KOPT-K1 (cell line): ENCODE results near the gene PDIA3.

ENCODE experiments used
- H3K27ac ChIP-seq: fragments of 200-600 bp; sonication (generic); 2 replicates; pipeline ENCODE4 v1.5.1; 2016; ENCODE audit warnings: antibody characterized with exemption, mild to moderate bottlenecking, low read depth, low read length; ENCODE audit not compliant: poor library complexity, severe bottlenecking
- H3K36me3 ChIP-seq: fragments of 200-600 bp; sonication (generic); 2 replicates; pipeline ENCODE4 v1.5.1; 2017; ENCODE audit warnings: antibody characterized with exemption, mild to moderate bottlenecking, low read length, moderate library complexity; ENCODE audit not compliant: insufficient read depth
- H3K9me3 ChIP-seq: fragments of 200-600 bp; sonication (generic); 2 replicates; pipeline ENCODE4 v1.5.1; 2017; ENCODE audit warnings: antibody characterized with exemption, low read length, mild to moderate bottlenecking; ENCODE audit not compliant: insufficient read depth, poor library complexity, severe bottlenecking

The PDIA3 gene

GRCh38 chr15:43769584-43770228 is 23.5 kb downstream of the PDIA3 start:
- no peak overlapping the region for H3K27ac ChIP-seq
- peaks cover 94% of the 10 kb centered on the region for H3K36me3 ChIP-seq
- H3K9me3 ChIP-seq = no peaks in the 10 kb centered on the region

GRCh38 chr15:43771816-43772215 is 25.6 kb downstream of the PDIA3 start:
- H3K27ac ChIP-seq = no peak overlapping the region
- peaks cover 73% of the 10 kb centered on the region for H3K36me3 ChIP-seq
- H3K9me3 ChIP-seq = no peaks in the 10 kb centered on the region

- H3K36me3 ChIP-seq = peaks cover 65% of the 10 kb centered on the region
- H3K9me3 ChIP-seq = no peaks in the 10 kb centered on the region
- H3K27ac ChIP-seq = no peak overlapping the region
Measured at GRCh38 chr15:43772624-43773023, 26.4 kb downstream of the PDIA3 start.

- Histone ChIP-seq H3K9me3 (no peaks in the 10 kb centered on the region), H3K27ac (no peak overlapping the region), H3K36me3 (peaks cover 51% of the 10 kb centered on the region)
Measured at GRCh38 chr15:43774062-43774461, 27.8 kb downstream of the PDIA3 start.

GRCh38 chr15:43775411-43775965 is 29.2 kb downstream of the PDIA3 start:
- Histone ChIP-seq H3K36me3 (peaks cover 36% of the 10 kb centered on the region), H3K9me3 (no peaks in the 10 kb centered on the region), H3K27ac (no peak overlapping the region)

GRCh38 chr15:43776101-43776717 is 30.0 kb downstream of the PDIA3 start:
- peaks cover 29% of the 10 kb centered on the region for H3K36me3 ChIP-seq
- peak overlapping the region; percentile 80 for H3K27ac ChIP-seq
- no peaks in the 10 kb centered on the region for H3K9me3 ChIP-seq

- H3K36me3 ChIP-seq = peaks cover 23% of the 10 kb centered on the region
- peak within 1 kb of the TSS; percentile 80 for H3K27ac ChIP-seq
- no peaks in the 10 kb centered on the region for H3K9me3 ChIP-seq
Measured at GRCh38 chr15:43776718-43777266, 30.6 kb downstream of the PDIA3 start, which contains the start of gene ELL3. Gene ELL3, minus strand, starts transcription at chr15:43776966. Its CDS starts 65 bp downstream, at chr15:43776901.

GRCh38 chr15:43777267-43777914 is 31.2 kb downstream of the PDIA3 start:
- Histone ChIP-seq H3K27ac (peak overlapping the region; percentile 80), H3K9me3 (no peaks in the 10 kb centered on the region), H3K36me3 (peaks cover 17% of the 10 kb centered on the region)

- Histone ChIP-seq H3K27ac (no peak overlapping the region), H3K36me3 (peaks cover 1% of the 10 kb centered on the region; the same call in 1 of the 2 replicates), H3K9me3 (no peaks in the 10 kb centered on the region)
Measured at GRCh38 chr15:43779016-43779415, 32.8 kb downstream of the PDIA3 start.

- Histone ChIP-seq H3K36me3 (peaks cover 13% of the 10 kb centered on the region), H3K27ac (no peak overlapping the region), H3K9me3 (no peaks in the 10 kb centered on the region)
Measured at GRCh38 chr15:43789409-43789808, 43.2 kb downstream of the PDIA3 start.

GRCh38 chr15:43791993-43792760 is 45.9 kb downstream of the PDIA3 start, which contains the start of gene SERF2:
Gene SERF2, plus strand, starts transcription at chr15:43792320. Its CDS starts 57 bp downstream, at chr15:43792377.
- H3K9me3 ChIP-seq = no peaks in the 10 kb centered on the region
- peaks cover 40% of the 10 kb centered on the region for H3K36me3 ChIP-seq
- peak within 1 kb of the TSS; percentile 95 for H3K27ac ChIP-seq

GRCh38 chr15:43792761-43793476 is 46.7 kb downstream of the PDIA3 start:
- no peaks in the 10 kb centered on the region for H3K9me3 ChIP-seq
- peaks cover 40% of the 10 kb centered on the region for H3K36me3 ChIP-seq
- peak overlapping the region; percentile 95 for H3K27ac ChIP-seq

- no peaks in the 10 kb centered on the region for H3K9me3 ChIP-seq
- peak overlapping the region; percentile 95 for H3K27ac ChIP-seq
- peaks cover 45% of the 10 kb centered on the region for H3K36me3 ChIP-seq
Measured at GRCh38 chr15:43793647-43794046, 47.4 kb downstream of the PDIA3 start.
